ENCODE measurements around the gene PABPN1L.

Gene PABPN1L

DNA sequence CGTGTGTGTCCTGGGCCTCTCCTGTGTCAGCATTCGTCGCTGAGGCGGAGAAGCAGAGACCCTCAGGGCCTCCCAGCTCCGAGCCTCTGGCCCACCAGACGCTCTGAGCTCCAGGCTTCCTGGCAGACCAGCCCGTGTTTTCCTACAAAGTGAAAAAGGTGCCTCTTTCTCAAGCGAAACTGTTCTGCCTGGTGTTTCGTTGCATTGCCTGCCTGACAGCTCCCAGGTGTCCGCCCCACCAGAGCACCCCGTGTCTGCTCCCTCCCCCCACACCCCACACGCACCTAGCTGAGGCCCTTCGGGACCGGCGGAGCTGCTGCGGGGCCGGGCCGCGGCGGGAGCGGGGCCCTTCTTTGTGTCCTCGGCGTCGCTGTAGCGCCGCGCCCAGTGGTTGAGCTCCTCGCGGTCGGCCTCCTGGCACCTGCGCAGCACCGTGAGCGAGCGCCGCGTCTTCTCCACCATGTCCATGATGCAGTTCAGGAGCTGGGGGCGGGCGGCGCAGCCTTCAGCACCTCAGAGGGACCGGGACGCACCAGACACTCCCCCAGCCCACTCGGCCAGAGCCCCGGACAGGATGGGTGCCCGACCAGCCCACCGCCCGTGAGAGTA, 14.7 kb upstream of the PABPN1L start:
- Histone ChIP-seq H3K4me3 (ENCODE audit: low read length) (no peak overlapping the region), H3K9me3 (ENCODE audit: insufficient read depth, low read depth, low read length) (no peaks in the 10 kb centered on the region), H3K36me3 (ENCODE audit: insufficient read depth, low read length) (no peaks in the 10 kb centered on the region), H3K27me3 (ENCODE audit: insufficient read depth, low read length) (no peaks in the 10 kb centered on the region), H3K4me1 (ENCODE audit: insufficient read depth, low read length) (no peaks in the 10 kb centered on the region), H3K9ac (ENCODE audit: low read depth, low read length) (no peak overlapping the region; the same call in 1 of the 2 replicates), H3K27ac (ENCODE audit: low read depth, low read length) (no peak overlapping the region)
- 91% methylated on average over 46 of the region's 46 CpGs for WGBS

DNA sequence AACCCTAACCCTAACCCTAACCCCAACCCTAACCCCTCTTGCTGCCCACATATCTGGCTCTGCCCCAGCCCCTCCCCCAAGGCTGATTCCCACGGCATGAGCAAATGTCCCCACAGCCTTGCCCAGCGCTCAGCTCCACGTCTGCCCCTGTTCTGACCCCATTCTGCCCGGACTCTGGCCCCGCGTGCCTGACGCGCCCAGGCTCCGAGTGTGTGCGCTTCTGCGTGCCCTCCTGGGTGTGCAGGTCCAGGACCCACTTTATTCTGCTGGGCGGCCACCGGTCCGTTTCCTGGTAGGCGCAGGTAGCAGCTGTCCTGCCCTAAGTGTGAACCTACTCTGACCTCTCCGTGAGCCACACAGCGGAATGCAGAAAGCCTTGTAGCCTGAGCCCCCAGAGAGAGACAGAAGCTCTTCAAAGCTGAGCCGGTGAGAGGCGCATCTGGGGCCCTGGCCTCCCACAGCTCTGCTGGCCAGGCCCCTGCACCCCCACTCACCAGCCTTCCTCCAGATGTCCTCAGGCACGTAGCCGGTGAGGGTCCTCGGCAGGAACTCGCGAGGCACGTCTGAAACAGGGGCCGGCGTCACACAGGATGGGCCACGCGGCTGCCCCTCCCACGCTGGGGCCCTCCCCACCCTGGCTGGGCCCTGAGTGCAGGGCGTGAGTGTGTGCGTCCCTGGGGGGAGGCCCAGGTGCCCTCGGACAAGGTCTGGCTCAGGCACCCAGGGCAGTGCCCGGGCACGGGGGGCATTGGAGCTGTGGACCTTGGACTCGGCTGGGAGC, 14.0 kb upstream of the PABPN1L start:
- WGBS: 91% methylated on average over 36 of the region's 36 CpGs
- Histone ChIP-seq H3K27me3 (ENCODE audit: insufficient read depth, low read length) (no peaks in the 10 kb centered on the region), H3K4me3 (ENCODE audit: low read length) (no peak overlapping the region), H3K27ac (ENCODE audit: low read depth, low read length) (no peak overlapping the region), H3K36me3 (ENCODE audit: insufficient read depth, low read length) (no peaks in the 10 kb centered on the region), H3K4me1 (ENCODE audit: insufficient read depth, low read length) (no peaks in the 10 kb centered on the region), H3K9ac (ENCODE audit: low read depth, low read length) (no peak overlapping the region), H3K9me3 (ENCODE audit: insufficient read depth, low read depth, low read length) (no peaks in the 10 kb centered on the region)

DNA sequence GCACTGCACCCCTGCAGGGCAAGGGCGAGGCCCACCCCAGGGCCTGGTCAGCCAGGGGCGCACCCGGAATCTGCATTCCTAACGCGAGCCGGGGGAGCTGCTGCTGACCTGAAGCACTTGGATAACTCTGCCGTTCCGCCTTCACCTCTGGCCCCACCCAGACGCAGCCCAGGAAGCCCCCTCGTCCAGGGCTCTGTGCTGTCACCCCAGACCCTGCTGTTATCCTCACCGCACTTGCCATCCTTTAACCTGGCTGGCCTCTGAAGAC, 13.3 kb upstream of the PABPN1L start:
- Histone ChIP-seq H3K27ac (ENCODE audit: low read depth, low read length) (no peak overlapping the region), H3K27me3 (ENCODE audit: insufficient read depth, low read length) (no peaks in the 10 kb centered on the region), H3K4me1 (ENCODE audit: insufficient read depth, low read length) (no peaks in the 10 kb centered on the region), H3K9me3 (ENCODE audit: insufficient read depth, low read depth, low read length) (no peaks in the 10 kb centered on the region), H3K9ac (ENCODE audit: low read depth, low read length) (no peak overlapping the region), H3K36me3 (ENCODE audit: insufficient read depth, low read length) (no peaks in the 10 kb centered on the region), H3K4me3 (ENCODE audit: low read length) (no peak overlapping the region)
- 92% methylated on average over 11 of the region's 11 CpGs for WGBS

DNA sequence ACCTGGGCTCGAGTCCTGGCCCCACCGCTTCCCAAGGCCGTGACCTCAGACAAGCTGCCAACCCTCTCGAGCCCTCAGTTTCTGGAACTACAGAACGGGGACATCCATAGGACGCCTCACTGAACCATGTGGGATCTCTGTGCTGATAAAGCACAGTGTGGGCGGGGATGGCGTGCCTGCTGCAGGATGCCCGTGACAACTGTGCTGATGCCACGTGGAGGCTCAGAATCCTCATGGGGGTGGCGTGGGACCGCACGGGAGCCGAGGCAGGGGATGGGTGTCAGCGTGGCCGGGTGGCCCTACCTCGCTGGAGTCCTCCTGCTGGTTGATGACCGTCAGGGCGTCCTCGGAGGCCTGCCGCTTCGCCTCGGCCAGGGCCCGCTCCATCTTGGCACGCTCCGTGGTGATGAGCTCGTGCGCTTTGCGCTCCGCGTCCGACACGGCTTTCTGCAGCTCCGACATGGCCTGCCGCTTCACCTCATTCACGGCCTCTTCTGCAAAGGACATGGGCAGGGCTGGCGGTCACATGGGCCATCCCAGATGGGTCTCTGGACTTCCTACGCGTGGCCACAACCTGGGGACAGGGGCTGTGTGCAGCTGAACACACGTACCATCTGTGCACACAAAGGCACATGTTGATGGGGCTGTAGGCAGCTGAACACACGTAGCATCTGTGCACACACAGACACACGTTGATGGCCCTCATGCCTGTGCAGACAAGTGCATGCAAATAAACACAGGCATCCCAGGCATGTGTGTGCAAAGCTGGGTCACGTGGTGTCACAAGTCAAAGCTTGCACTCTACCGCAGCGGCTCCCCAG, 12.7 kb upstream of the PABPN1L start:
- Histone ChIP-seq H3K4me3 (ENCODE audit: low read length) (no peak overlapping the region), H3K4me1 (ENCODE audit: insufficient read depth, low read length) (no peaks in the 10 kb centered on the region), H3K27me3 (ENCODE audit: insufficient read depth, low read length) (no peaks in the 10 kb centered on the region), H3K36me3 (ENCODE audit: insufficient read depth, low read length) (no peaks in the 10 kb centered on the region), H3K9ac (ENCODE audit: low read depth, low read length) (no peak overlapping the region), H3K9me3 (ENCODE audit: insufficient read depth, low read depth, low read length) (no peaks in the 10 kb centered on the region), H3K27ac (ENCODE audit: low read depth, low read length) (no peak overlapping the region)
- WGBS: 94% methylated on average over 45 of the region's 45 CpGs

DNA sequence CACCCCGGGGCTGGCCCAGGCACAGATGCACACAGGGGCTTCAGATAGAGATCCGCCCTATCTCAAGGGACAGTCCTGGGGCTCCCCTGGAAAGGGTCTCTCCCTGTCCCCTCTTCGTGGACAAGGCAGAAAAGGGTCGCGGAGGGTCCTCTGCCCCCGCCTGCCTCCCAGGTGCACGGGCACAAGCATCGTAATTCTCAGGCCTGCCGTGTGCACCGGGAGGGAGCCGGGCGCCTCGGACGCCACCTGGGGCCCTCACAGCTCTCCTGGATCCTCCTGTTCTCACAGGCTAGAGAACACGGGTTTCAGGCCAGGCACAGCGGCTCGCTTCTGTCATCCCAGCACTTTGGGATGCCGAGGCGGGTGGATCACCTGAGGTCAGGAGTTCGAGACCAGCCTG, 11.9 kb upstream of the PABPN1L start:
- Histone ChIP-seq H3K4me3 (ENCODE audit: low read length) (no peak overlapping the region), H3K4me1 (ENCODE audit: insufficient read depth, low read length) (no peaks in the 10 kb centered on the region), H3K36me3 (ENCODE audit: insufficient read depth, low read length) (no peaks in the 10 kb centered on the region), H3K9ac (ENCODE audit: low read depth, low read length) (no peak overlapping the region), H3K27me3 (ENCODE audit: insufficient read depth, low read length) (no peaks in the 10 kb centered on the region), H3K9me3 (ENCODE audit: insufficient read depth, low read depth, low read length) (no peaks in the 10 kb centered on the region), H3K27ac (ENCODE audit: low read depth, low read length) (no peak overlapping the region)
- 94% methylated on average over 20 of the region's 20 CpGs for WGBS

DNA sequence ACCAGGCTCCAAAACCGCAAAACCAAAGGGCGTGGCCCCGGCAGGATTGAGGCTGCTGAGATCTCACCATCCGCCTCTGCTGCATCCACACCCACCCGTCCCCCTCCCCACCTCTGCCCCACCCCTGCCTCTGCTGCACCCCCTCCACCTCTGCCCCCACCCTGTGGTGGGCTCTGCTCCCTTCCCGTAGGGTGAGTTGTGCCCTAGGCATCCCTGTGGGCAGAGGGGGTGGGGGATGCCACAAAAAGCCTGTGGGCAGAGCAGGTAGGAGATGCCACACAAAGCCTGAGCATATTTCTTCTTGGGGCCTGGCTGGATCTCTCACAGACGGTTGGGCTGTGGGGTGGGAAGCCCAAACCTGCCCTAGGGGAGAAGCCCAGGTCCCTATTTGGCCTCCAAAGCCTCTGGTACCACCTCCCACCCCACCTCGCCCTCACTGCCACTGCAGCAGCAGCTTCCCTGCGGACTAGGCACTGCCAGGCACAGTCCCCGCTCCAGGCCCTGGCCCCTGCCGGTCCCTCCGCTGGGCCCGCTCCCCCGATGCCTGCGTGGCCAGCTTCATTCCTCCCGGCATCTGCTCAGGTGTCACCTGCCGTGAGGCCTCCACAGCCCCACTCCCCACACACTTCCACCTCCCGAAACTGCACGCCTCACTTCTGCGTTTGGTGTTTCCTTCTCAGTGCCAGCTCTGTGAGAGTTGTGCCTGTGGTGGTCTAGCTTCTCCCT, 11.3 kb upstream of the PABPN1L start:
- Histone ChIP-seq H3K27me3 (ENCODE audit: insufficient read depth, low read length) (no peaks in the 10 kb centered on the region), H3K4me3 (ENCODE audit: low read length) (no peak overlapping the region), H3K9ac (ENCODE audit: low read depth, low read length) (no peak overlapping the region), H3K4me1 (ENCODE audit: insufficient read depth, low read length) (no peaks in the 10 kb centered on the region), H3K9me3 (ENCODE audit: insufficient read depth, low read depth, low read length) (no peaks in the 10 kb centered on the region), H3K27ac (ENCODE audit: low read depth, low read length) (no peak overlapping the region), H3K36me3 (ENCODE audit: insufficient read depth, low read length) (no peaks in the 10 kb centered on the region)
- WGBS: 92% methylated on average over 20 of the region's 20 CpGs

DNA sequence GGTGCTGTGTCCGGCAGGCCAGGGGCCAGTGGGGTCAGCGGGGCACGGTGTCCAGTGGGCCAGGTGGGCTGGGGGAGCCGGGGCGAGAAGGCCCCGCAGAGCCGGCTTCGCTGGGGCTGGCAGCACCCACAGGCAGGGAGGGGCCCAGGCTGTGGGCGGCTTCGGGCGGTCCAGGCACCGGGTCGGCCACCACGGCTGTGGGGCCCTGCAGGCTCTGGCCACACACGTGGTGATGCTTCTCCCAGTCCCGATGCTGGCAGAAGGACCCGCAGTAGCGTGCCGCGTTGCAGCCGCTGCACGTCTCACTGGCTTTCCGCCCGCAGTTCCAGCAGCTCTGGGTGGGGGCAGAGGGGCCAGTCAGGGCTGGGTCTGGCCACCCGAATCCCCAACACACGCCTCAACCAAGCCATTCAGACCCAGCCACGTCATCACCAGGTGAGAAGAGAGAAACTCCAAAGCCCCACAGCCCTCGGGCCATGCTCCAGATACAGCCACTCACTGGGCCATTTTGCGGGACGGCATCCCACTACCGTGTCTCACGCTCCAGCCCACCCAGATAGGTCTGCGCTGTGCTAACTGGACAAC, 10.6 kb upstream of the PABPN1L start:
- WGBS: 94% methylated on average over 33 of the region's 33 CpGs
- Histone ChIP-seq H3K36me3 (ENCODE audit: insufficient read depth, low read length) (no peaks in the 10 kb centered on the region), H3K27me3 (ENCODE audit: insufficient read depth, low read length) (no peaks in the 10 kb centered on the region), H3K9me3 (ENCODE audit: insufficient read depth, low read depth, low read length) (no peaks in the 10 kb centered on the region), H3K4me1 (ENCODE audit: insufficient read depth, low read length) (no peaks in the 10 kb centered on the region), H3K4me3 (ENCODE audit: low read length) (no peak overlapping the region), H3K9ac (ENCODE audit: low read depth, low read length) (no peak overlapping the region), H3K27ac (ENCODE audit: low read depth, low read length) (no peak overlapping the region)

DNA sequence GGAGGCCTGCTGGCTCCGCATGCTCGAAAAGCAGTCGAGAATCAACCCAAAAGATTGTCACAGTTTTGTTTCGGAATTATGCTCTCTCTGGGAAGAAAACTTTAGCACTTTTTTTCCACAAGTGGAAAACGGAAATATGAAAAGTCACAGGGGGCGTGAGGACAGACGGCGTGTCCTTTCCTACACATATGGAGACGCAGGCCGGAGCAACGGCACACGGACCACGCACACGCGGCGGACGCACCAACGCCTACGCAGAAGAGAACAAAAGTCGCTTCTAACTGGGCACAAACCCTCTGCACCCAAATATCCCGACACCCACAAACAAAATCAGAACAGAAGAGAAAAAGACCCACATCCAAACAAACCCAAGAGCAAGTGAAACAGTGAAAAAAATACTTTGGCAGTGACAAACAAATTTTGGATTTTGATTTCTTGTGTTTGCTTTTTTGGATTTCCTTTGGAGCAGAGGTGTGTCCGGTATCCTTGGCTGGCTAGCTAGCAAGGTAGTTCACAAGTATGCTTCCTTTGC, 9.3 kb upstream of the PABPN1L start:
- Histone ChIP-seq H3K4me1 (ENCODE audit: insufficient read depth, low read length) (no peaks in the 10 kb centered on the region), H3K4me3 (ENCODE audit: low read length) (no peak overlapping the region), H3K9ac (ENCODE audit: low read depth, low read length) (no peak overlapping the region), H3K36me3 (ENCODE audit: insufficient read depth, low read length) (no peaks in the 10 kb centered on the region), H3K27ac (ENCODE audit: low read depth, low read length) (no peak overlapping the region), H3K9me3 (ENCODE audit: insufficient read depth, low read depth, low read length) (no peaks in the 10 kb centered on the region), H3K27me3 (ENCODE audit: insufficient read depth, low read length) (no peaks in the 10 kb centered on the region)
- WGBS: 96% methylated on average over 22 of the region's 22 CpGs

DNA sequence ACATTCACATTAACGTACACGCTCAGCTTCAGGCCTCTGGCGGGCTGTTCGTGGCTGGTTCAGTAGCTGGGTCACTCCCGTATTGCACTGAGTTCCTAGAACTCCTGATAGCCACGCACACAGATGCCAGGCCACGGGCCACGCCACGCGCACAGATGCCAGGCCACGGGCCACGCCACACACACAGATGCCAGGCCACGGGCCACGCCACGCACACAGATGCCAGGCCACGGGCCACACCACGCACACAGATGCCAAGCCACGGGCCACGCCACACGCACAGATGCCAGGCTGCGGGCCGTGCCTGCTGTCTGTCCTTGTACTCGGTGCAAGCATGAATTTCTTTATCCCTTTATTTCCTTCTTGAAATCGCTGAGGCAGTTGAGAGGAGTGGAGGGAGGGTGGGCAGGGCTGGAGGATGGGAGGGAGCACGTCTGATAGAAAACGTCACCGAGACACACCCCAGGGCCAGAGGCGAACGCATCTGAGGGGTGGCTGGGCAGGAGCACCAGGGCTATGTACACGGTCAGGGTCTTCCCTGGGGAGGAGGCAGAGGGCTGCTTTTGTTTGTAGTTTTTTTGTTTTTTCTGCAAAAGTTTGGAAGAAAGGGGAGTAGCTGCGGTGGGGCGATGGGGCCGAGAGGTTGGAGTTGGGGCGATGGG, 8.6 kb upstream of the PABPN1L start:
- no peak overlapping the region for H3K4me3 ChIP-seq (ENCODE audit: low read length)
- no peaks in the 10 kb centered on the region for H3K27me3 ChIP-seq (ENCODE audit: insufficient read depth, low read length)
- no peak overlapping the region for H3K9ac ChIP-seq (ENCODE audit: low read depth, low read length)
- no peaks in the 10 kb centered on the region for H3K4me1 ChIP-seq (ENCODE audit: insufficient read depth, low read length)
- no peaks in the 10 kb centered on the region for H3K36me3 ChIP-seq (ENCODE audit: insufficient read depth, low read length)
- H3K9me3 ChIP-seq (ENCODE audit: insufficient read depth, low read depth, low read length): no peaks in the 10 kb centered on the region
- 94% methylated on average over 33 of the region's 34 CpGs for WGBS
- H3K27ac ChIP-seq (ENCODE audit: low read depth, low read length): no peak overlapping the region

DNA sequence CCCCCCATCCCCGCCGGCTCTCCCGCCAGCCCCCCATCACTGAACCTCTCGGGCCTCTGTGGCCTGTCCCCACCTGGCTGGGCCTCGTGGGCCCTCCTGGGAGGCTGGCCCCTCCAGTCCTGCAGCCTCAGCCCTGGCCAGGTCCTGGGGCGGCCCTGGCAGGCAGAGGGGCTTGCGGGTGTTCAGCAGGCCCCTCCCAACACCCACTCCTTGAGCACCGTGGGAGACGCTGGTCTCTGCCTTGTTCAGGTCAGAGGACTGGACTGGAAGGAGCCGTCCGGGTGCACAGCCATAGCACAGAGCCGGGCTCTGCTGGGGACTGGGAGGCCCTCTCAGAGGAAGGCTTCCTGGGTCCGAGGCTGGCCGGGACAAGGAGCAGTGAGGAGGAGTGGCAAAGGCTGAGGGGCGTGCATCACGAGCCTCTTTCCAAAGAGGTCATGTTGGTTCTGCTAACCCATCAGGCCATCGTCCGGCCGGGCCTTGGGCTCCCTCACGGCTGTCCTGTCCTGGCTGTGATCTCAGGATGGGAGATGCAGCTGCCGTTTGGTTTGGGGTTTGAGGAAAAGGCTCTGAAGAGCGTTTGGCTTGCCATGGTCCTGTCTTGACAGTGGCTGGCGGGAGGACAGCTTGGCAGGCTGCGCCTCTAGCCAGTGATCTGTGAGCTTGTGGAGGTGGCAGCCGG, 6.3 kb upstream of the PABPN1L start:
- Histone ChIP-seq H3K27me3 (ENCODE audit: insufficient read depth, low read length) (no peaks in the 10 kb centered on the region), H3K4me3 (ENCODE audit: low read length) (no peak overlapping the region), H3K4me1 (ENCODE audit: insufficient read depth, low read length) (no peaks in the 10 kb centered on the region), H3K9me3 (ENCODE audit: insufficient read depth, low read depth, low read length) (no peaks in the 10 kb centered on the region), H3K27ac (ENCODE audit: low read depth, low read length) (no peak overlapping the region), H3K36me3 (ENCODE audit: insufficient read depth, low read length) (no peaks in the 10 kb centered on the region), H3K9ac (ENCODE audit: low read depth, low read length) (no peak overlapping the region)
- WGBS: 90% methylated on average over 25 of the region's 25 CpGs

Data from HUES64 (cell line).